ENCODE data around the gene SNAP47. TPM values are rescaled to one million over a fixed set of nuclear protein-coding genes. Genes with fewer than 3 reads are reported as not detected.
A peak's percentile ranks its signal among the peaks of the same experiment; 100 is the strongest.

Gene SNAP47
- total RNA-seq, 1 donor from 2014 or later: 44.9 TPM

GRCh38 chr1:227773558-227773957 lies 38.3 kb downstream of the SNAP47 start:
- peaks cover 3 to 17% (median 12%) of the 10 kb centered on the region in 3 donors for H3K4me1 ChIP-seq (ENCODE audit: control insufficient read depth in 3 of 3, insufficient read depth in 3 of 3, low read length in 3 of 3)
- no peaks in the 10 kb centered on the region for H3K9me3 ChIP-seq (ENCODE audit: control insufficient read depth in 3 of 3, low read length in 3 of 3)
- no peak overlapping the region for H3K4me3 ChIP-seq (ENCODE audit: low read length in 3 of 3)
- peaks cover 21 to 35% (median 32%) of the 10 kb centered on the region in 3 donors for H3K36me3 ChIP-seq (ENCODE audit: control insufficient read depth in 3 of 3, insufficient read depth in 3 of 3, low read length in 3 of 3)
- no peaks in the 10 kb centered on the region for H3K27me3 ChIP-seq (ENCODE audit: control insufficient read depth in 3 of 3, insufficient read depth in 3 of 3, low read length in 3 of 3)
- no peak overlapping the region for H3K9ac ChIP-seq (ENCODE audit: low read depth in 1 of 3, low read length in 3 of 3)
- H3K27ac ChIP-seq (ENCODE audit: low read depth, low read length): no peak overlapping the region

- Histone ChIP-seq H3K9ac (ENCODE audit: low read depth in 1 of 3, low read length in 3 of 3) (peak overlapping the region in 1 of 3 donors; percentile 20), H3K4me3 (ENCODE audit: low read length in 3 of 3) (no peak overlapping the region), H3K4me1 (ENCODE audit: control insufficient read depth in 3 of 3, insufficient read depth in 3 of 3, low read length in 3 of 3) (peaks cover 8 to 19% (median 19%) of the 10 kb centered on the region in 3 donors)
Observed at GRCh38 chr1:227774051-227774731, 39.0 kb downstream of the SNAP47 start.

GRCh38 chr1:227774821-227775661 lies 39.8 kb downstream of the SNAP47 start:
- no peak overlapping the region for H3K4me3 ChIP-seq (ENCODE audit: low read length in 3 of 3)
- no peak overlapping the region for H3K9ac ChIP-seq (ENCODE audit: low read depth in 1 of 3, low read length in 3 of 3)
- H3K36me3 ChIP-seq (ENCODE audit: control insufficient read depth in 3 of 3, insufficient read depth in 3 of 3, low read length in 3 of 3): peaks cover 8 to 25% (median 19%) of the 10 kb centered on the region in 3 donors
- H3K27ac ChIP-seq (ENCODE audit: low read depth, low read length): no peak overlapping the region
- H3K4me1 ChIP-seq (ENCODE audit: control insufficient read depth in 3 of 3, insufficient read depth in 3 of 3, low read length in 3 of 3): peaks cover 13 to 25% (median 19%) of the 10 kb centered on the region in 3 donors
- no peaks in the 10 kb centered on the region for H3K9me3 ChIP-seq (ENCODE audit: control insufficient read depth in 3 of 3, low read length in 3 of 3)
- H3K27me3 ChIP-seq (ENCODE audit: control insufficient read depth in 3 of 3, insufficient read depth in 3 of 3, low read length in 3 of 3): no peaks in the 10 kb centered on the region

More at GRCh38 chr1:227774051-227774731, 39.0 kb downstream of the SNAP47 start:
- no peak overlapping the region for H3K27ac ChIP-seq (ENCODE audit: low read depth, low read length)
- H3K27me3 ChIP-seq (ENCODE audit: control insufficient read depth in 3 of 3, insufficient read depth in 3 of 3, low read length in 3 of 3): no peaks in the 10 kb centered on the region
- peaks cover 15 to 29% (median 26%) of the 10 kb centered on the region in 3 donors for H3K36me3 ChIP-seq (ENCODE audit: control insufficient read depth in 3 of 3, insufficient read depth in 3 of 3, low read length in 3 of 3)
- H3K9me3 ChIP-seq (ENCODE audit: control insufficient read depth in 3 of 3, low read length in 3 of 3): no peaks in the 10 kb centered on the region

GRCh38 chr1:227775841-227776240 lies 40.6 kb downstream of the SNAP47 start:
- H3K27ac ChIP-seq (ENCODE audit: low read depth, low read length): no peak overlapping the region
- H3K9me3 ChIP-seq (ENCODE audit: control insufficient read depth in 3 of 3, low read length in 3 of 3): no peaks in the 10 kb centered on the region
- H3K36me3 ChIP-seq (ENCODE audit: control insufficient read depth in 3 of 3, insufficient read depth in 3 of 3, low read length in 3 of 3): peaks cover 6 to 21% (median 15%) of the 10 kb centered on the region in 3 donors
- H3K4me3 ChIP-seq (ENCODE audit: low read length in 3 of 3): no peak overlapping the region
- H3K9ac ChIP-seq (ENCODE audit: low read depth in 1 of 3, low read length in 3 of 3): no peak overlapping the region
- no peaks in the 10 kb centered on the region for H3K27me3 ChIP-seq (ENCODE audit: control insufficient read depth in 3 of 3, insufficient read depth in 3 of 3, low read length in 3 of 3)
- peaks cover 13 to 25% (median 19%) of the 10 kb centered on the region in 3 donors for H3K4me1 ChIP-seq (ENCODE audit: control insufficient read depth in 3 of 3, insufficient read depth in 3 of 3, low read length in 3 of 3)

GRCh38 chr1:227776331-227776771 lies 41.1 kb downstream of the SNAP47 start:
- Histone ChIP-seq H3K4me1 (ENCODE audit: control insufficient read depth in 3 of 3, insufficient read depth in 3 of 3, low read length in 3 of 3) (peaks cover 13 to 25% (median 19%) of the 10 kb centered on the region in 3 donors), H3K27ac (ENCODE audit: low read depth, low read length) (no peak overlapping the region), H3K4me3 (ENCODE audit: low read length in 3 of 3) (no peak overlapping the region), H3K9ac (ENCODE audit: low read depth in 1 of 3, low read length in 3 of 3) (no peak overlapping the region), H3K27me3 (ENCODE audit: control insufficient read depth in 3 of 3, insufficient read depth in 3 of 3, low read length in 3 of 3) (no peaks in the 10 kb centered on the region), H3K36me3 (ENCODE audit: control insufficient read depth in 3 of 3, insufficient read depth in 3 of 3, low read length in 3 of 3) (peaks cover 5 to 20% (median 15%) of the 10 kb centered on the region in 3 donors), H3K9me3 (ENCODE audit: control insufficient read depth in 3 of 3, low read length in 3 of 3) (no peaks in the 10 kb centered on the region)

GRCh38 chr1:227777156-227777555 lies 41.9 kb downstream of the SNAP47 start:
- Histone ChIP-seq H3K9ac (ENCODE audit: low read depth in 1 of 3, low read length in 3 of 3) (no peak overlapping the region), H3K27me3 (ENCODE audit: control insufficient read depth in 3 of 3, insufficient read depth in 3 of 3, low read length in 3 of 3) (no peaks in the 10 kb centered on the region), H3K36me3 (ENCODE audit: control insufficient read depth in 3 of 3, insufficient read depth in 3 of 3, low read length in 3 of 3) (peaks cover 5 to 18% (median 15%) of the 10 kb centered on the region in 3 donors)

GRCh38 chr1:227777646-227778045 lies 42.4 kb downstream of the SNAP47 start:
- Histone ChIP-seq H3K9me3 (ENCODE audit: control insufficient read depth in 3 of 3, low read length in 3 of 3) (no peaks in the 10 kb centered on the region), H3K4me1 (ENCODE audit: control insufficient read depth in 3 of 3, insufficient read depth in 3 of 3, low read length in 3 of 3) (peaks cover 13 to 25% (median 19%) of the 10 kb centered on the region in 3 donors), H3K27me3 (ENCODE audit: control insufficient read depth in 3 of 3, insufficient read depth in 3 of 3, low read length in 3 of 3) (no peaks in the 10 kb centered on the region), H3K9ac (ENCODE audit: low read depth in 1 of 3, low read length in 3 of 3) (no peak overlapping the region), H3K4me3 (ENCODE audit: low read length in 3 of 3) (no peak overlapping the region), H3K27ac (ENCODE audit: low read depth, low read length) (no peak overlapping the region), H3K36me3 (ENCODE audit: control insufficient read depth in 3 of 3, insufficient read depth in 3 of 3, low read length in 3 of 3) (peaks cover 5 to 20% (median 15%) of the 10 kb centered on the region in 3 donors)

More at GRCh38 chr1:227777156-227777555, 41.9 kb downstream of the SNAP47 start:
- Histone ChIP-seq H3K9me3 (ENCODE audit: control insufficient read depth in 3 of 3, low read length in 3 of 3) (no peaks in the 10 kb centered on the region), H3K4me1 (ENCODE audit: control insufficient read depth in 3 of 3, insufficient read depth in 3 of 3, low read length in 3 of 3) (peaks cover 13 to 25% (median 19%) of the 10 kb centered on the region in 3 donors), H3K27ac (ENCODE audit: low read depth, low read length) (no peak overlapping the region), H3K4me3 (ENCODE audit: low read length in 3 of 3) (no peak overlapping the region)

GRCh38 chr1:227778401-227778947 lies 43.2 kb downstream of the SNAP47 start:
- H3K9me3 ChIP-seq (ENCODE audit: control insufficient read depth in 3 of 3, low read length in 3 of 3): no peaks in the 10 kb centered on the region
- H3K4me1 ChIP-seq (ENCODE audit: control insufficient read depth in 3 of 3, insufficient read depth in 3 of 3, low read length in 3 of 3): peaks cover 13 to 25% (median 19%) of the 10 kb centered on the region in 3 donors
- H3K9ac ChIP-seq (ENCODE audit: low read depth in 1 of 3, low read length in 3 of 3): no peak overlapping the region
- H3K4me3 ChIP-seq (ENCODE audit: low read length in 3 of 3): no peak overlapping the region
- H3K36me3 ChIP-seq (ENCODE audit: control insufficient read depth in 3 of 3, insufficient read depth in 3 of 3, low read length in 3 of 3): peaks cover 5 to 19% (median 15%) of the 10 kb centered on the region in 3 donors
- H3K27ac ChIP-seq (ENCODE audit: low read depth, low read length): no peak overlapping the region
- no peaks in the 10 kb centered on the region for H3K27me3 ChIP-seq (ENCODE audit: control insufficient read depth in 3 of 3, insufficient read depth in 3 of 3, low read length in 3 of 3)

GRCh38 chr1:227779021-227779441 lies 43.8 kb downstream of the SNAP47 start:
- no peak overlapping the region for H3K4me3 ChIP-seq (ENCODE audit: low read length in 3 of 3)
- H3K9me3 ChIP-seq (ENCODE audit: control insufficient read depth in 3 of 3, low read length in 3 of 3): no peaks in the 10 kb centered on the region

More at GRCh38 chr1:227779021-227779441, 43.8 kb downstream of the SNAP47 start:
- Histone ChIP-seq H3K27me3 (ENCODE audit: control insufficient read depth in 3 of 3, insufficient read depth in 3 of 3, low read length in 3 of 3) (no peaks in the 10 kb centered on the region), H3K27ac (ENCODE audit: low read depth, low read length) (no peak overlapping the region), H3K36me3 (ENCODE audit: control insufficient read depth in 3 of 3, insufficient read depth in 3 of 3, low read length in 3 of 3) (peaks cover 5 to 16% (median 14%) of the 10 kb centered on the region in 3 donors), H3K9ac (ENCODE audit: low read depth in 1 of 3, low read length in 3 of 3) (peak overlapping the region in 1 of 3 donors; percentile 16), H3K4me1 (ENCODE audit: control insufficient read depth in 3 of 3, insufficient read depth in 3 of 3, low read length in 3 of 3) (peaks cover 13 to 25% (median 19%) of the 10 kb centered on the region in 3 donors)
